Renal cortex interstitium (tissue), 11 donors: ENCODE data around the gene FKRP. TPM values are rescaled to one million over a fixed set of nuclear protein-coding genes. Genes with fewer than 3 reads are reported as not detected.

Experiments
- DNase-seq, 11 donors: peaks; one replicate each; pipeline ENCODE4 v3.0.0-alpha.2; 2013; ENCODE audit warnings: low read depth in 9 of 11, low spot score in 4 of 11; ENCODE audit errors: extremely low read depth in 1 of 11
- polyA plus RNA-seq, 3 donors: library from polyadenylated mRNA; unstranded; fragments of 120-200 nt; gene quantifications; one replicate each; pipeline ENCODE4 v1.2.1, GENCODE V29; 2013; ENCODE audit not compliant: insufficient read length in 3 of 3

The FKRP gene
- polyA plus RNA-seq, 3 donors: 19.7 to 25.3 (median 22.1) TPM

DNA sequence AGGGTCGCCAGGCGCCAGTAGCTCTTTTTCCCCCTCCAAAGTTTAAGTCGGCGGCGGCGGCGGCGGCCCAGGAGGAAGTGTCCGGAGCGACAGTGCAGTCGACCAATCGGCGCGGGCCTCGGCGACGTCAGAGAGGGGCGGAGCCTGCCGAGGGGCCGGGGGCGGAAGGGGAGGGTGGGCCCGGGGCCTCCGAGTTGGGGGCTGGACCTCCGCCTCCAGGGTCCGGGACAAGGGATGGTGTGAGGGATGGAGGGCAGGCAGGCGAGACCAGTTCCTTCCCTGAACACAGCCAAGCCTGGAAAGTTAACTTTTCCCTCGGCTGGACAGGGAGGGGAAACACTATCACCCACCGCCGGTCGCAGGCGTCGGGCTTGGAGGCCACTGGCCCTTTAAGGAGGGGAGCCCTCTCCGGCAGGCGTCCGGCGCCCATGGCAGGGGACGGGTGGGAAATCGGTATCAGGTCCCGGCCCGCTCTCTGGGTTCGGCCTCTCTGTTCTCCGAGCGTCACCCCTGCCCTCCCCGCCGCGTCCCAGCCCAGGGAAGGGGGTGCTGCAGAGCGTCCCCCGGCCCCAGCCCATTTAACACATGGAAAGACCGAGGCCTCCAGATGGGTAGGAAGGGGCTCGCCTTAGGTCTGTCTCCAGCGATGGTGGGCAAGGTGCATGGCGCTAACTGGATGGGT lies 28.7 kb upstream of the FKRP start, which contains the start of gene PRKD2:
TSS of gene PRKD2 (minus strand) at position 81 of the 682 bp plus-strand sequence. CDS start 744 bp downstream, outside the sequence.
- peak in 10 of 11 donors; percentile 69 to 89 (median 86) for DNase-seq

GRCh38 chr19:46717716-46718143 lies 28.1 kb upstream of the FKRP start:
- DNase-seq: no peak

GRCh38 chr19:46718157-46718933 lies 27.5 kb upstream of the FKRP start:
- no peak for DNase-seq

DNA sequence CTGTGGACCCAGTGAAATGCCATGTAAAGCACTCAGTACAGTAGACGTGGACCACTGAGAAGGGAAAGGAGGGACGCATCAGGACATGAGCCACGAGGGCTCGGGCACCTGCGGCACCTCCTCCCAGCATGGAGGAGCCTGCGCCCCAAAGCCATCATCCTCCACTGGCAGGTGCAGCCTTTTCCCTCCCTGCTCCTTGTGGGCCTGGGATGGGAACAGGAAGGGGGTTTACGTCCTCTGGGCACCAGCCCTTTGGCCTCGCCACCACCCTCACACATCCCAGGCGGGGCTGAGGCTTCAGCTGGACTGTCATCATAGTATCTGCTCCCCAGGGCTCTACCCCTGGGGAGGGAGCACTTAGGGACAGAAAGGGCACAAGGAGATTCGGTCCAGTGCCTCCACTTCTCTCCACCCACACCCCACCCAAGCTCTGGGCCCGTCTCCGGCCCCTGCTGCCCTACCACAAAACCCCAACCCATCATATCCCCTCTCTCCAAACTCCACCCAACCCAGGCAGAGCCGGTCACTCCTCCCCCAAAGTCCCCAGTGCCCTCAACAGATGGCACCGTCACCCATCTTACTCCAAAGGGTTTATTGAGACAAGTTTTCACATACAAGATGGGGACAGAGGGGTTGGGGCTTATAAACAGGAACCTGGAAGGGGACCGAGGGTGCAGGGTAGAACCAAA lies 26.8 kb upstream of the FKRP start:
- DNase-seq: no peak

DNA sequence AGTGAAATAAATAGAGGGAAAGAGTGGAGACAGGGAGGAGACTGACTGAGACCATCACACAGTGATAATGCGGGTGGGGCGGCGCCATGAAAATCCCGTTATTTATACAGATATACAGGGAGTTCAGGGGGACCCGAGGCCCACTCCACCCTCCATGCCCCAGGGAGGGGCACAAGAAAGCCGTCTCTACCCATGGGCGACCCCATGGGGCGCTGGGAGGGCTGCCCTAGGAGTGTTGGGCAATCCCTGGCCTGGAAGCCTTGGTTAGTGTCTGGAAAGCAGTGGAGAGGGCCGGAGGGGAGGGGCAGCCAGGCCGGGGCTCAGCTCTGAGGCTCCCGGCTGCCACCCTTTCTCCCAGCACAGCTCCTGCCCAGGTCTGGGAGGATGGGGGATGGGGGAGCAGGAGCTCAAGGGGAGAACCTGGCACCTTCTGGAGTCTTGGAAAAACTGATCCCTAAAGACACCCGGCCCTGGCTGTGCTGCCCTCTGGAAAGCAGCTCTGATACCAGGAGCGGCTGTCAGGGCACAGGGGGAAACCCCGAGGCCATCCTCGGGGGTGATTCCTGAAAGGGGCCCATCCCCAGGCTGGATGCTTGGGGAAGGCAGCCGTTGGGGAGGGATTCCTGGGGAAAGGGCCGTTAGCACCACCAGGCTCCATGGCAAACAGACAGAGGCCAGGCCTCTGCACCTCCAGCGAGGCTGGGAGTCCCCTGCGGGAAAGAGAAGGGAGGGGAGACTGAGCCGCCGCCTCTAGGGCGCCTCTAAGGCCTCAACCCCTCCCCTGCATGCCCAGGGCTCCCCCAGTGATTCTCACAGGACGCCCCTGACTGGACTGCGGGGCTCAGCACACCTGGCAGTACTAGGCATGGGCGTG lies 26.0 kb upstream of the FKRP start:
- DNase-seq: no peak

DNA sequence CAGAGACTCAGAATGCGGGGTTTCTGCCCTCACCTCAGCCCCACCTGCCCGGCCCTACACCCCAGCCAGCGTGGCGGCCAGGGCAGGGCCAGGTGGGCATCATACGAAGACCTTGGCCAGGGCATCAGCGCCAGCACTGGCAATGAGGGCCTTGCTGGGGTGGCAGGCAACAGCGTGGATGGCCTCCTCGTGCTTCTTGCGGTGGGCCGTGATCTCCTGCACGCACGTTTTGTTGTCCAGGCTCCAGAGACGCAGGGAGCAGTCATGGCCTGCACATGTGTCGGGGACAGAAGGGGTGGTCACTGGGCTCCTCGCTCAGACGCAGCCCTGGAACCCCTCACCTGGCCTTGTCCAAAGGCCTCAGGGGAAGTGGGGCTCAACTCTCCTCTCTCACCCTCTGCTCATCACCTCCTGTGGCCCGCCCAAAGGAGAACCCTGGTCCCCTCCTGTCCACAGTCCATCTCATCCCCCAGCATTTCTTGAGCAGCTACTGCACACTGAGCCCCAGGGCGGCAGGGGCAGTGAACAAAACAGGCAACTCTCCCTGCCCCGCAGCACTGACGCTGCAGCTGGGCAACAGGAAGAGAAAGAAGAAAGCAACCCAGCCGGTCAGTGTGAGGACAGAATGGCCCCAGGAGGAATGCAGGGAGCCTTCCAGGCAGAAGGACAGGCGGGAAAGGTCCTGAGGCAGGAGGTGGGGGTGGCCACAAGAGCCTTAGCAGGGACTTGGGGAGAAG lies 25.2 kb upstream of the FKRP start:
- no peak for DNase-seq

GRCh38 chr19:46721269-46722003 lies 24.4 kb upstream of the FKRP start:
- no peak for DNase-seq

GRCh38 chr19:46722004-46722380 lies 23.9 kb upstream of the FKRP start:
- DNase-seq: no peak

DNA sequence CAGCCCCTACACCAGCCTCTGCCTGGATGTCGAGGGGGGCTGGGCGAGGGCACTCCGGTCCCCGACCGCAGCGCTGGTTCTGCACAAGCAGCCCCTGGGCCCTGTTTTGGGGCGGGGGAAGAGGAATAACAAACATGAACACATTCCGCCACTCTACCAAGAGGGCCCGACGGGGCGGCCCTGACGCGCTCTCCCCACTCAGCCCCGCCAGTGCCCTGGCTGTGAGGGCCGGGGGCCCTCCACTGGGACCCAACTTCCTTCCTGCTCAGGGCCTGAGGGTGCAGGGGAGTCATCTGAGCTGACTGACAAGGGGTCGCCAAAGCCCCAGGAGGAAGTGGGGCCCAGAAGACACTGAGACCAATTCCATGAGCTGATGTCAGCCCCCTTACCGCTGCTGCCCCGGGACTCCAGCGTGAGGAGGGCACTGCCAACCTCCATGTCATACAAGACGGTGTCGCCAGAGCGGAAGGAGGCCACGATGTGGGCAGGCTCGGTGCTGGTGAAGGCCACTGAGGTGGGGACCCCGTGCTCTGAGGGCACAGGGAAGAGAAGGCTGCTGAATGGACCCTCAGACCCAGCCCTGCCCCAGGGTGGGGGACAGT lies 23.3 kb upstream of the FKRP start:
- DNase-seq: no peak

DNA sequence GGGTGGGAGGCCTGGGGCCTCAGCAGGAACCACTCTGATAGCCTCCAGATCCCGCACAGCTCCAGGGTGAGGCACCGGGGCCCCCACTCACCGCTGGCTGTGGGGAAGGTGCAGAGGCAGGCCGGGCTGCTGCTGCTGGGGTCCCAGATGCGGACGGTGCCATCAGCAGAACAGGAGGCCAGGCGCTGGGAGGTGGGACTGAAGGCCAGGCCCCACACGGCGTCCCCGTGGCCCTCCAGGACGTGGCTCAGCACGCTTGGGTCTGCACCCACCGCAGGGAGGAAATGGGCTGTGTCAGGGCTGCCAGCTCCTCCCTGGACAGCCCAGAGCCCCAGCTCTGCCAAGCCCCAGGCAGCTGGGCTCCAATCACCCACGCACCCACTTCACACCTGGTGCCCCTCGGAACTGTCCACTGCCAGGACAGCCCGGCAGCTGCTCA lies 22.8 kb upstream of the FKRP start:
- no peak for DNase-seq

DNA sequence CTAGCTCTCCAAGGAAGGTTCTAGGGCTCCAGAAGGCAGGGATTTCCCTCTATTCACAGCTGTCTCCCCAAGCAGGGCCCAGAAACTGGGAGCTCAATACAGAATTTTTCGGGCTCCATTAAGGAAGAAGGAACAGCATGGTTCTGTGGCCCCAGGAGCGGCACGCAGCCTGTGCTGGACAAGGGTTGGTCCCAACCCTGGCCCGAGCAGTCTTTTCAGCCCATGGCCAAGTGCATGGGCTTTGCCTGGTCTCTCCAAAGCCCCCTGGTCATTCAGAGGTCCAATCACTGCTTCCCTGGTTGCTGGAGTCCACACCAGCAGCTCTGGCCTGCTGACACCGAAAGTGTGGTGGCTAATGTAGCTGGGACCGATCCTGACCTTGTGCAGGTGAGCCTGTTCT lies 22.4 kb upstream of the FKRP start:
- no peak for DNase-seq

- no peak for DNase-seq
Observed at GRCh38 chr19:46724468-46724867, 21.4 kb upstream of the FKRP start.

DNA sequence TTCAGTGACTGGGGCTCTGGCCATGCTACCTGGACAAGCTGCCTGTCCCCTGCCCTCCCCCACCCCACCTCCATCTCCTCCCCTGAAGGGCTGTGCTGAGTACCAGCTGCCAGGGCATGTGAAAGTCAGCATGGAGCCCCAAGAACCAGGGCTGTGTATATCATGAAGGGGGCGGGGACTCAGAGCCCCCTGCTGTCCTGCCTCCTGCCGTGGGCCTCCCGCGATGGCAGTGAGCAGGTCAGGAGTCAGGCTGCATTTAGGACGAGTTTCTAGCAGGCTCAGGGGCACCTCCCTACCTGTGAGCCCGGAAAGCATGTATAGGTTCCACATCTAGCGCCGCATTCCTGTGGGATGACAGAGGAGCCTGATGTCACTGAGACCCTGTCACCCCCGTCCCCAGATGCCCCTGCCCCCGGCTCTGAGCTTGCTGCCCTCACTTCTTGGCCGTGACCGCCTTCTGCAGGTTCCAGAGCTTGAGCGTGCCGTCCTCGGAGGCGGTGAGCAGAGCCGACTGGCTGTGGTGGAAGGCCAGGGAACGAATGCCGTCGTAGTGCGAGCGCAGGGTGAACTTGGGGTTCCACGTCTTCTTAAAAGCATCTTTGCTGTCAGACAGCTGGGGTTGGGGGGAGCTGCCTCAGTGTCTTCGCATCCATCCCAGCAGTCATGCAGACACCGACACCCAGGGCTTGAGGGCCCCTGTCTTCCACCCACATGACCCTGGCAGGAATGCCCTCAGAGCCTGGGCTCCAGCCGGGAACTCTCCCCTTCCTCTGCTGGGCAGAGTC lies 20.6 kb upstream of the FKRP start:
- DNase-seq: no peak

DNA sequence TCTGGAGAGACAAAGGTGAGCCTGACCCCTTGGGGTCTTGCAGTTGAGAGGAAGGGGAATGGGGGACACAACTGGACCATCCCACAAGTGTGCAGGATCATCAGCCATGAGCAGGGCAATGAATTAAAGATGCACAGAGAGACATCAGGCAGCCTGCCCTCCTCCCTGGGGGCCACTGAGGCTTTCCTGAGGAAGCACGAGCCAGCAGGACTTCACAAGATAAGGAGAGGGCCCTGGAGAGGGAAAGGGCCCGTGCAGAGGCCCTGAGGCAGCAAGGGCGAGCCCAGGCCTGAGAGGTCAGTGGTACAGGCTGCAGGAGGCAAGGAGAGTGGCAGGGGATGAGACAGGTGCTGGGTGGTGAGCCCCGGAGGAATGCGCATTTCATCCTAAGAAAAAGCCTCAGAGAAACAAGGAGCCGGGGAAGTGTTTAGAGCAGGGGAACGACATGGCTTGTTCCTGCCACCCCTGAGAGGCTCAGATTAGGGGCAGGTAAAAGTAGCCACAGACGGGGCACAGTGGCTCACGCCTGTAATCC lies 19.9 kb upstream of the FKRP start:
- DNase-seq: no peak

GRCh38 chr19:46726551-46726950 lies 19.3 kb upstream of the FKRP start:
- DNase-seq: no peak

DNA sequence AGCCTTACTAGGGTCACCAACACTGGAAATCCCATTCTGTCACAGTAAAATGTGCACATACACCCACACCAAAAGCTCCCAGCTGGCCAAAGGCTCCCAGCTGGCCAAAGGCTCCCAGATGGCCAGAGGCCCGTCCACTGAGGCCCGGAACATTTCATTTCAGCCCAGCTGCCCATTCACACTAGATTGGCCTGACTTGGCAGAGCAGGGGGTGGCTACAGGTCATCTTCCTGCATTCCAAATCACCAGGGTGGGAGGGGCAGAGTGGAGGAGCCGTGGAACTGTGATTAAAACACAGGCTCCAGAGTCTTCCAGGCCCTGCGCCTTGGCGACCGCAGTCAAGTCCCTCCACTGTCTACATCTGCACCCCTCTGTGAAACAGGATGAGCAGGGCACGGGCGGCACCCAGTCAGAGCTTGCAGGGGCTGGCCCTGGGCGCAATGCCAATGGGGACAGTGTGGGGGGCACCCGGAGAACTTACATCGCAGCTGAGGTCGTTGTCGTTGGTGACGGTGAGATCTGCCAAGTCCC lies 18.8 kb upstream of the FKRP start:
- DNase-seq: peak in 2 of 11 donors; percentile 19 to 28
